ENCODE data around the gene SORBS2. TPM values are rescaled to one million over a fixed set of nuclear protein-coding genes. Genes with fewer than 3 reads are reported as not detected.

The SORBS2 gene
- total RNA-seq, 1 experiment from 2014 or later = 44.5 TPM

DNA sequence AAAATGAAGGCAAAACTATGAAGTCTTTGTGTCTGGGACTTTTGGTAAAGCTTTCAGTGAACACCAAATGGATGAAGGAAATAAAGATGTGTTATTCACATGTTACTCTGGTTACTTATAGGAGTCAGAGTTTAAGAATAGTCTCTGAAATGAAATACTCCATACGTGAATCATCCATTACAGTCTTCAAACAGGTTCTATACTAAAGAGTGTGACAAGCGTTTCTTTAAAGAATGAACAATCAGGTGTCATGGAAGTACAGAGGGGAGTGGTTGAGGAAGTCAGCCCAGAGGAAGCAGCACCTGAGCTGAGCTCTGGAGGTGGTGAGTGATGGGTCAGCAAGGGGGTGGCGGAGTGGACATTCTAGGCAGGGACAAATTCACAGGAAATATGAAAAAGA is 41.8 kb upstream of the SORBS2 start (continued):
- TF ChIP-seq, protein P1, sequence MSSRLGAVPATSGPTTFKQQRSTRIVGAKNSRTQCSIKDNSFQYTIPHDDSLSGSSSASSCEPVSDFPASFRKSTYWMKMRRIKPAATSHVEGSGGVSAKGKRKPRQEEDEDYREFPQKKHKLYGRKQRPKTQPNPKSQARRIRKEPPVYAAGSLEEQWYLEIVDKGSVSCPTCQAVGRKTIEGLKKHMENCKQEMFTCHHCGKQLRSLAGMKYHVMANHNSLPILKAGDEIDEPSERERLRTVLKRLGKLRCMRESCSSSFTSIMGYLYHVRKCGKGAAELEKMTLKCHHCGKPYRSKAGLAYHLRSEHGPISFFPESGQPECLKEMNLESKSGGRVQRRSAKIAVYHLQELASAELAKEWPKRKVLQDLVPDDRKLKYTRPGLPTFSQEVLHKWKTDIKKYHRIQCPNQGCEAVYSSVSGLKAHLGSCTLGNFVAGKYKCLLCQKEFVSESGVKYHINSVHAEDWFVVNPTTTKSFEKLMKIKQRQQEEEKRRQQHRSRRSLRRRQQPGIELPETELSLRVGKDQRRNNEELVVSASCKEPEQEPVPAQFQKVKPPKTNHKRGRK (CRISPR knock-in tag; IDR thresholded peaks at IDR 0.05; ENCODE audit: borderline replicate concordance) = no peak

DNA sequence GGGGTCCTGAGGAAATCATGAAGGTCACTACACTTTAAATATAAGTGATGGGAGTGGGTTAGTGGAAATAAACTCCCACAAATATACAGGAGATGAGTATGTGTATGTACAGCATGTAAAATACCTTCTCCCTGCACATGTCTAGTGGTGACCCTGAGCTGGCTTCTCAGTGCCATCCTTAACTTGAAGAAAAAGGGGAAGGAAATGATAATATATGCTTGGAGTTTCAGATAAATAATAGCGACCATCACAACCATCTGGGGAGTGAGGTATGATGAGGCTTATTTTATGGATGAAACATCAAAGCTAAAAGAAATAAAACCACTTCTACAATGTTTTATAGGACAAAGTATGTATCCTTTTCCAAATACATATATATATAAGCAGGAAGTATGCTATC is 41.0 kb upstream of the SORBS2 start:
- ChIA-PET POLR2A (no interaction called here), CTCF (interaction anchor here (1.1 kb wide), 1 partner anchor 169 kb away, joined by 3 read pairs; no protein-coding TSS in a partner anchor)
- TF ChIP-seq CREM (CRISPR knock-in tag; IDR thresholded peaks at IDR 0.05) = no peak
- TF ChIP-seq ZNF416 (CRISPR knock-in tag; IDR thresholded peaks at IDR 0.05) = no peak
- no peak for TF ChIP-seq NFATC4 (CRISPR knock-in tag; IDR thresholded peaks at IDR 0.05)
- TF ChIP-seq, protein P2, sequence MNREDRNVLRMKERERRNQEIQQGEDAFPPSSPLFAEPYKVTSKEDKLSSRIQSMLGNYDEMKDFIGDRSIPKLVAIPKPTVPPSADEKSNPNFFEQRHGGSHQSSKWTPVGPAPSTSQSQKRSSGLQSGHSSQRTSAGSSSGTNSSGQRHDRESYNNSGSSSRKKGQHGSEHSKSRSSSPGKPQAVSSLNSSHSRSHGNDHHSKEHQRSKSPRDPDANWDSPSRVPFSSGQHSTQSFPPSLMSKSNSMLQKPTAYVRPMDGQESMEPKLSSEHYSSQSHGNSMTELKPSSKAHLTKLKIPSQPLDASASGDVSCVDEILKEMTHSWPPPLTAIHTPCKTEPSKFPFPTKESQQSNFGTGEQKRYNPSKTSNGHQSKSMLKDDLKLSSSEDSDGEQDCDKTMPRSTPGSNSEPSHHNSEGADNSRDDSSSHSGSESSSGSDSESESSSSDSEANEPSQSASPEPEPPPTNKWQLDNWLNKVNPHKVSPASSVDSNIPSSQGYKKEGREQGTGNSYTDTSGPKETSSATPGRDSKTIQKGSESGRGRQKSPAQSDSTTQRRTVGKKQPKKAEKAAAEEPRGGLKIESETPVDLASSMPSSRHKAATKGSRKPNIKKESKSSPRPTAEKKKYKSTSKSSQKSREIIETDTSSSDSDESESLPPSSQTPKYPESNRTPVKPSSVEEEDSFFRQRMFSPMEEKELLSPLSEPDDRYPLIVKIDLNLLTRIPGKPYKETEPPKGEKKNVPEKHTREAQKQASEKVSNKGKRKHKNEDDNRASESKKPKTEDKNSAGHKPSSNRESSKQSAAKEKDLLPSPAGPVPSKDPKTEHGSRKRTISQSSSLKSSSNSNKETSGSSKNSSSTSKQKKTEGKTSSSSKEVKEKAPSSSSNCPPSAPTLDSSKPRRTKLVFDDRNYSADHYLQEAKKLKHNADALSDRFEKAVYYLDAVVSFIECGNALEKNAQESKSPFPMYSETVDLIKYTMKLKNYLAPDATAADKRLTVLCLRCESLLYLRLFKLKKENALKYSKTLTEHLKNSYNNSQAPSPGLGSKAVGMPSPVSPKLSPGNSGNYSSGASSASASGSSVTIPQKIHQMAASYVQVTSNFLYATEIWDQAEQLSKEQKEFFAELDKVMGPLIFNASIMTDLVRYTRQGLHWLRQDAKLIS (CRISPR knock-in tag; IDR thresholded peaks at IDR 0.05; ENCODE audit: borderline replicate concordance) = no peak
- no peak for TF ChIP-seq FOXP1 (CRISPR knock-in tag; IDR thresholded peaks at IDR 0.05; ENCODE audit: borderline replicate concordance)
- TF ChIP-seq IRF2 (CRISPR knock-in tag; IDR thresholded peaks at IDR 0.05; ENCODE audit: borderline replicate concordance, low read depth) = no peak
- Mint-ChIP-seq H3K9me3 (peaks cover 68% of the 10 kb centered on the region), H3K4me1 (peaks cover 5% of the 10 kb centered on the region), H3K27ac (no peak overlapping the region), H3K4me3 (no peak overlapping the region), H3K36me3 (peaks cover 55% of the 10 kb centered on the region), H3K27me3 (ENCODE audit: low read depth) (peaks cover 11% of the 10 kb centered on the region)
- DNase-seq (ENCODE audit: low spot score) (no peak), ATAC-seq (no peak)

DNA sequence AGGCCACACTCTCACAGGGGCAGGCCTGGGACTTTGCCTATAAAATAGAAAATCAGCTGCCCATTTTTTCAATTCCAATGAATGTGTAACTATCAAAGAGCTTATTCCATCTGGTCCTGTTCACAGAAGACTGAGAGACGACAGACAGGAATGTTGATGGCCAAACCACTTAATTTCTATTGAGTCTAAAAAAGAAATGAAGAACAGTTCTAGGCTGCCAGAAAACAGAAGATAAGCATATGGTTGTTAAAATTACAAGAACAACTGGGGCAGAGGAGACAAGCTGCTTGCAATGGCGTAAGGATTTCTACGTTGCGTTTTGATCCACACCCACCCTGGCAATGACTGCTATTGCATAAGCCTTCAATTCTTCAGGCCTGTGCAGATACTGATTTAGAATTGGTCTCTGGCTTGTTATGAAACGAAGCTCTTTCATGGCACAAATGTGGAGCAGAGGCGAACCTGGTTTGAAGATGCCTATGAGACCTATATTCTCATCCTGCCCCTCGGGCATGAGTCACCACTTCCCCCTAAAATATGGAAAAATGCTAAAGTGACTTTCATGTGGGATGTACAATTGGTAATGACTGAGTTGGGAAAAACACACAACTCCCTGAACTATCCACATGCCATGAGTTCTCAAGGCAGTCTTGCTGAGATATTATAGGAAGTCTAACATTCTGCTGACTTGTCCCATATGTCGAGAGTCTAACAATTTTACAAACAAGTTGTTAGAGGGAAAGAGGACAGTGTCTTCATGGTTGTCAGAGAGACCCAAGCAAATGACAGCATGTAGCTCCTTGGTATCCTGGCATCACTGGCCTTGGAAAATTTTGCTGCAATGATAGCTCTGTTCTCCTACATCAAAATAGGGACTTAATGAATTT is 37.9 kb upstream of the SORBS2 start:
- Mint-ChIP-seq H3K27me3 (ENCODE audit: low read depth) (no peaks in the 10 kb centered on the region; the same call in 1 of the 2 replicates), H3K36me3 (peaks cover 42% of the 10 kb centered on the region), H3K4me1 (peaks cover 17% of the 10 kb centered on the region), H3K27ac (no peak overlapping the region), H3K4me3 (no peak overlapping the region), H3K9me3 (peaks cover 54% of the 10 kb centered on the region)
- ATAC-seq = no peak
- no peak for DNase-seq (ENCODE audit: low spot score)
- POLR2A ChIA-PET = no interaction called here
- CTCF ChIA-PET = no interaction called here
- no peak for TF ChIP-seq ZNF138 (CRISPR knock-in tag; conservative IDR thresholded peaks at IDR 0.05)
- no peak for TF ChIP-seq GABPB1 (CRISPR knock-in tag; IDR thresholded peaks at IDR 0.05)
- TF ChIP-seq GRHL2 (CRISPR knock-in tag; IDR thresholded peaks at IDR 0.05; ENCODE audit: insufficient replicate concordance, severe bottlenecking) = no peak
- no peak for TF ChIP-seq ZNF263 (CRISPR knock-in tag; IDR thresholded peaks at IDR 0.05; ENCODE audit: low read depth)
- TF ChIP-seq, protein P3, sequence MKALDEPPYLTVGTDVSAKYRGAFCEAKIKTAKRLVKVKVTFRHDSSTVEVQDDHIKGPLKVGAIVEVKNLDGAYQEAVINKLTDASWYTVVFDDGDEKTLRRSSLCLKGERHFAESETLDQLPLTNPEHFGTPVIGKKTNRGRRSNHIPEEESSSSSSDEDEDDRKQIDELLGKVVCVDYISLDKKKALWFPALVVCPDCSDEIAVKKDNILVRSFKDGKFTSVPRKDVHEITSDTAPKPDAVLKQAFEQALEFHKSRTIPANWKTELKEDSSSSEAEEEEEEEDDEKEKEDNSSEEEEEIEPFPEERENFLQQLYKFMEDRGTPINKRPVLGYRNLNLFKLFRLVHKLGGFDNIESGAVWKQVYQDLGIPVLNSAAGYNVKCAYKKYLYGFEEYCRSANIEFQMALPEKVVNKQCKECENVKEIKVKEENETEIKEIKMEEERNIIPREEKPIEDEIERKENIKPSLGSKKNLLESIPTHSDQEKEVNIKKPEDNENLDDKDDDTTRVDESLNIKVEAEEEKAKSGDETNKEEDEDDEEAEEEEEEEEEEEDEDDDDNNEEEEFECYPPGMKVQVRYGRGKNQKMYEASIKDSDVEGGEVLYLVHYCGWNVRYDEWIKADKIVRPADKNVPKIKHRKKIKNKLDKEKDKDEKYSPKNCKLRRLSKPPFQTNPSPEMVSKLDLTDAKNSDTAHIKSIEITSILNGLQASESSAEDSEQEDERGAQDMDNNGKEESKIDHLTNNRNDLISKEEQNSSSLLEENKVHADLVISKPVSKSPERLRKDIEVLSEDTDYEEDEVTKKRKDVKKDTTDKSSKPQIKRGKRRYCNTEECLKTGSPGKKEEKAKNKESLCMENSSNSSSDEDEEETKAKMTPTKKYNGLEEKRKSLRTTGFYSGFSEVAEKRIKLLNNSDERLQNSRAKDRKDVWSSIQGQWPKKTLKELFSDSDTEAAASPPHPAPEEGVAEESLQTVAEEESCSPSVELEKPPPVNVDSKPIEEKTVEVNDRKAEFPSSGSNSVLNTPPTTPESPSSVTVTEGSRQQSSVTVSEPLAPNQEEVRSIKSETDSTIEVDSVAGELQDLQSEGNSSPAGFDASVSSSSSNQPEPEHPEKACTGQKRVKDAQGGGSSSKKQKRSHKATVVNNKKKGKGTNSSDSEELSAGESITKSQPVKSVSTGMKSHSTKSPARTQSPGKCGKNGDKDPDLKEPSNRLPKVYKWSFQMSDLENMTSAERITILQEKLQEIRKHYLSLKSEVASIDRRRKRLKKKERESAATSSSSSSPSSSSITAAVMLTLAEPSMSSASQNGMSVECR (CRISPR knock-in tag; IDR thresholded peaks at IDR 0.05; ENCODE audit: borderline replicate concordance) = no peak
- TF ChIP-seq ETV6 (CRISPR knock-in tag; IDR thresholded peaks at IDR 0.05) = no peak
- TF ChIP-seq ZNF416 (CRISPR knock-in tag; IDR thresholded peaks at IDR 0.05) = no peak
- no peak for TF ChIP-seq FOXK1 (CRISPR knock-in tag; IDR thresholded peaks at IDR 0.05)
- TF ChIP-seq, protein P4, sequence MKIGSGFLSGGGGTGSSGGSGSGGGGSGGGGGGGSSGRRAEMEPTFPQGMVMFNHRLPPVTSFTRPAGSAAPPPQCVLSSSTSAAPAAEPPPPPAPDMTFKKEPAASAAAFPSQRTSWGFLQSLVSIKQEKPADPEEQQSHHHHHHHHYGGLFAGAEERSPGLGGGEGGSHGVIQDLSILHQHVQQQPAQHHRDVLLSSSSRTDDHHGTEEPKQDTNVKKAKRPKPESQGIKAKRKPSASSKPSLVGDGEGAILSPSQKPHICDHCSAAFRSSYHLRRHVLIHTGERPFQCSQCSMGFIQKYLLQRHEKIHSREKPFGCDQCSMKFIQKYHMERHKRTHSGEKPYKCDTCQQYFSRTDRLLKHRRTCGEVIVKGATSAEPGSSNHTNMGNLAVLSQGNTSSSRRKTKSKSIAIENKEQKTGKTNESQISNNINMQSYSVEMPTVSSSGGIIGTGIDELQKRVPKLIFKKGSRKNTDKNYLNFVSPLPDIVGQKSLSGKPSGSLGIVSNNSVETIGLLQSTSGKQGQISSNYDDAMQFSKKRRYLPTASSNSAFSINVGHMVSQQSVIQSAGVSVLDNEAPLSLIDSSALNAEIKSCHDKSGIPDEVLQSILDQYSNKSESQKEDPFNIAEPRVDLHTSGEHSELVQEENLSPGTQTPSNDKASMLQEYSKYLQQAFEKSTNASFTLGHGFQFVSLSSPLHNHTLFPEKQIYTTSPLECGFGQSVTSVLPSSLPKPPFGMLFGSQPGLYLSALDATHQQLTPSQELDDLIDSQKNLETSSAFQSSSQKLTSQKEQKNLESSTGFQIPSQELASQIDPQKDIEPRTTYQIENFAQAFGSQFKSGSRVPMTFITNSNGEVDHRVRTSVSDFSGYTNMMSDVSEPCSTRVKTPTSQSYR (CRISPR knock-in tag; IDR thresholded peaks at IDR 0.05) = no peak
- TF ChIP-seq ESRRA (CRISPR knock-in tag; IDR thresholded peaks at IDR 0.05; ENCODE audit: borderline replicate concordance) = no peak

Data from WTC11 (cell line).